HepG2 (cell line): ENCODE data around the gene RAB3A. TPM values are rescaled to one million over a fixed set of nuclear protein-coding genes. Genes with fewer than 3 reads are reported as not detected.

Experiments
- CHCHD3 ChIP-seq: sonication (generic); formaldehyde crosslinking; IDR thresholded peaks from 2 replicates; pipeline ENCODE4 v1.8.0; 2022; ENCODE audit warnings: mild to moderate bottlenecking, missing genetic modification reagents, moderate library complexity
- JDP2 ChIP-seq: sonication (generic); formaldehyde crosslinking; IDR thresholded peaks from 2 replicates; pipeline ENCODE4 v1.8.1; 2022; ENCODE audit warnings: missing genetic modification reagents, borderline replicate concordance
- JUN ChIP-seq: sonication (generic); formaldehyde crosslinking; IDR thresholded peaks from 2 replicates; pipeline ENCODE4 v1.4.0; 2020; ENCODE audit warnings: mild to moderate bottlenecking, missing genetic modification reagents
- KLF6 ChIP-seq: IDR thresholded peaks from 2 replicates; pipeline ENCODE4 v1.8.0; 2016; ENCODE audit warnings: missing biosample characterization, missing genetic modification reagents
- MED8 ChIP-seq: sonication (generic); formaldehyde crosslinking; IDR thresholded peaks from 2 replicates; pipeline ENCODE4 v1.8.1; 2023; ENCODE audit warnings: mild to moderate bottlenecking, missing genetic modification reagents; ENCODE audit not compliant: insufficient replicate concordance
- MIXL1 ChIP-seq: IDR thresholded peaks from 2 replicates; pipeline ENCODE4 v1.6.1; 2016
- MXD4 ChIP-seq: IDR thresholded peaks from 2 replicates; pipeline ENCODE4 v1.6.1; 2016; ENCODE audit warnings: mild to moderate bottlenecking, missing biosample characterization, missing genetic modification reagents
- NFKBIZ ChIP-seq: IDR thresholded peaks from 2 replicates; pipeline ENCODE4 v1.6.1; 2018; ENCODE audit warnings: missing genetic modification reagents, missing compliant biosample characterization
- SATB2 ChIP-seq: sonication (generic); formaldehyde crosslinking; IDR thresholded peaks from 2 replicates; pipeline ENCODE4 v1.5.0; 2020; ENCODE audit warnings: missing genetic modification reagents
- SP140L ChIP-seq: sonication (generic); formaldehyde crosslinking; IDR thresholded peaks from 2 replicates; pipeline ENCODE4 v1.4.0; 2020; ENCODE audit warnings: missing genetic modification reagents, borderline replicate concordance
- ZBTB42 ChIP-seq: sonication (generic); formaldehyde crosslinking; IDR thresholded peaks from 2 replicates; pipeline ENCODE4 v1.5.0; 2020; ENCODE audit warnings: mild to moderate bottlenecking, missing genetic modification reagents
- ZFP1 ChIP-seq: IDR thresholded peaks from 2 replicates; pipeline ENCODE4 v1.6.1; 2016
- ZFX ChIP-seq: sonication (generic); formaldehyde crosslinking; IDR thresholded peaks from 2 replicates; pipeline ENCODE4 v1.4.0; 2020; ENCODE audit warnings: mild to moderate bottlenecking, low read depth, missing genetic modification reagents, moderate library complexity
- ZIK1 ChIP-seq: sonication (generic); formaldehyde crosslinking; IDR thresholded peaks from 2 replicates; pipeline ENCODE4 v1.5.0; 2020; ENCODE audit warnings: mild to moderate bottlenecking, low read depth, missing genetic modification reagents, borderline replicate concordance
- ZNF564 ChIP-seq: sonication (generic); formaldehyde crosslinking; IDR thresholded peaks from 2 replicates; pipeline ENCODE4 v1.8.1; 2023; ENCODE audit warnings: mild to moderate bottlenecking, missing genetic modification reagents
- ZNF598 ChIP-seq: sonication (generic); formaldehyde crosslinking; IDR thresholded peaks from 2 replicates; pipeline ENCODE4 v1.5.1; 2020; ENCODE audit warnings: mild to moderate bottlenecking, missing genetic modification reagents, borderline replicate concordance
- ZNF749 ChIP-seq: sonication (generic); formaldehyde crosslinking; IDR thresholded peaks from 2 replicates; pipeline ENCODE4 v1.8.0; 2022; ENCODE audit warnings: mild to moderate bottlenecking, missing genetic modification reagents, moderate library complexity, borderline replicate concordance
- polyA plus RNA-seq, 8 experiments: library from polyadenylated mRNA; depleted of rRNA in 3 of 8; stranded (reverse) in 7 of 8; unstranded in 1 of 8; fragments of >200 nt; fragmentation: Illumina TruSeq in 4 of 8; extraction: Trizol in 4 of 8; gene quantifications; 2 replicates each; pipeline versions ENCODE4 v1.2.1 to v1.2.3, GENCODE V29; 2011 to 2016; ENCODE audit warnings: low read depth in 4 of 8, missing spikeins in 1 of 8, mixed read lengths in 1 of 8; ENCODE audit not compliant: insufficient read depth in 1 of 8
- total RNA-seq, 5 experiments: library from RNA; depleted of rRNA; stranded (reverse); fragments of >200 nt; fragmentation: Illumina TruSeq; extraction: Trizol; gene quantifications; 2 replicates each; pipeline ENCODE4 v1.2.3, GENCODE V29; 2016; ENCODE audit warnings: low read depth in 1 of 5
- TF ChIP-seq, protein P1 (sequence below): sonication (generic); formaldehyde crosslinking; IDR thresholded peaks from 2 replicates; pipeline ENCODE4 v1.4.0; 2020; ENCODE audit warnings: missing genetic modification reagents, borderline replicate concordance
- TF ChIP-seq, protein P2 (sequence below): sonication (generic); formaldehyde crosslinking; IDR thresholded peaks from 2 replicates; pipeline ENCODE4 v1.9.0; 2021; ENCODE audit warnings: mild to moderate bottlenecking, missing genetic modification reagents
- TF ChIP-seq, protein P3 (sequence below): sonication (generic); formaldehyde crosslinking; IDR thresholded peaks from 2 replicates; pipeline ENCODE4 v1.4.0; 2020; ENCODE audit warnings: mild to moderate bottlenecking, low read depth, missing genetic modification reagents

RAB3A gene
- total and polyA plus RNA-seq, 2 of the 13 experiments (the other 11 are each of a cell fraction or from before 2014, with no cell fraction given), result 0.58 to 0.98 TPM

DNA sequence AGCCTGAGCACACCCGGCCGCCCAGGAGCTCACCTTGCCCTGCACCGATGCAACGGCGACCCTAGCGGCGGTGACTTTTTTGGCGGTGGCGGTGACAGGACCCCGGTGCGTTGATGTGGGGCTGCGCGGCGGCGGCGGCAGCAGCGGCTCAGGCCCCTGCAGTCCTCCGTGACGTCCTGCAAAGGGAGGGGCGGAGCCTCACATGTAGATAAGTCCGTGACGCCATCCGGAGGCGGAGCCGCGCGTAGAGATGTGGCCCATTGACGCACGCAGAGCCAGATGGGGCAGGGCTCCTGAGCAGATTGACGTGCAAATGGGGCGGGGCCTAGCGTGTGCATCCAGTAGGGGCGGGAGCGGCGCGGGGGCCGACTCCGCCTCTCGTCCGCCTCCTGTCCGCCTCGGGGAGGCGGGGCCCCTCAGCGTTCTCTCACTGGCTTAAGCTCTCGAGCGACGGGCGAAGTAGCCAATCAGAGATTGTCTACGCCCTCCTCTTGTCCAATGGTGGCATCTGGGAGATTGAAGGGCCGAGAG lies at the start of gene RAB3A (continued):
- TF ChIP-seq, protein P1, sequence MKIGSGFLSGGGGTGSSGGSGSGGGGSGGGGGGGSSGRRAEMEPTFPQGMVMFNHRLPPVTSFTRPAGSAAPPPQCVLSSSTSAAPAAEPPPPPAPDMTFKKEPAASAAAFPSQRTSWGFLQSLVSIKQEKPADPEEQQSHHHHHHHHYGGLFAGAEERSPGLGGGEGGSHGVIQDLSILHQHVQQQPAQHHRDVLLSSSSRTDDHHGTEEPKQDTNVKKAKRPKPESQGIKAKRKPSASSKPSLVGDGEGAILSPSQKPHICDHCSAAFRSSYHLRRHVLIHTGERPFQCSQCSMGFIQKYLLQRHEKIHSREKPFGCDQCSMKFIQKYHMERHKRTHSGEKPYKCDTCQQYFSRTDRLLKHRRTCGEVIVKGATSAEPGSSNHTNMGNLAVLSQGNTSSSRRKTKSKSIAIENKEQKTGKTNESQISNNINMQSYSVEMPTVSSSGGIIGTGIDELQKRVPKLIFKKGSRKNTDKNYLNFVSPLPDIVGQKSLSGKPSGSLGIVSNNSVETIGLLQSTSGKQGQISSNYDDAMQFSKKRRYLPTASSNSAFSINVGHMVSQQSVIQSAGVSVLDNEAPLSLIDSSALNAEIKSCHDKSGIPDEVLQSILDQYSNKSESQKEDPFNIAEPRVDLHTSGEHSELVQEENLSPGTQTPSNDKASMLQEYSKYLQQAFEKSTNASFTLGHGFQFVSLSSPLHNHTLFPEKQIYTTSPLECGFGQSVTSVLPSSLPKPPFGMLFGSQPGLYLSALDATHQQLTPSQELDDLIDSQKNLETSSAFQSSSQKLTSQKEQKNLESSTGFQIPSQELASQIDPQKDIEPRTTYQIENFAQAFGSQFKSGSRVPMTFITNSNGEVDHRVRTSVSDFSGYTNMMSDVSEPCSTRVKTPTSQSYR (CRISPR knock-in tag), result no peak
- TF ChIP-seq MIXL1 (CRISPR knock-in tag) (no peak), JUN (CRISPR knock-in tag) (no peak), KLF6 (CRISPR knock-in tag) (no peak), ZNF598 (CRISPR knock-in tag) (no peak), JDP2 (CRISPR knock-in tag) (no peak), SP140L (CRISPR knock-in tag) (no peak), ZNF749 (CRISPR knock-in tag) (no peak), ZFP1 (CRISPR knock-in tag) (no peak), ZIK1 (CRISPR knock-in tag) (no peak), SATB2 (no peak), ZFX (CRISPR knock-in tag) (peak; percentile 55; the same call in 1 of the 2 replicates), ZBTB42 (CRISPR knock-in tag) (no peak), MXD4 (CRISPR knock-in tag) (peak; percentile 52; the same call in 1 of the 2 replicates), NFKBIZ (CRISPR knock-in tag) (no peak), CHCHD3 (no peak), ZNF564 (CRISPR knock-in tag) (no peak), MED8 (CRISPR knock-in tag) (no peak)
- TF ChIP-seq, protein P2, sequence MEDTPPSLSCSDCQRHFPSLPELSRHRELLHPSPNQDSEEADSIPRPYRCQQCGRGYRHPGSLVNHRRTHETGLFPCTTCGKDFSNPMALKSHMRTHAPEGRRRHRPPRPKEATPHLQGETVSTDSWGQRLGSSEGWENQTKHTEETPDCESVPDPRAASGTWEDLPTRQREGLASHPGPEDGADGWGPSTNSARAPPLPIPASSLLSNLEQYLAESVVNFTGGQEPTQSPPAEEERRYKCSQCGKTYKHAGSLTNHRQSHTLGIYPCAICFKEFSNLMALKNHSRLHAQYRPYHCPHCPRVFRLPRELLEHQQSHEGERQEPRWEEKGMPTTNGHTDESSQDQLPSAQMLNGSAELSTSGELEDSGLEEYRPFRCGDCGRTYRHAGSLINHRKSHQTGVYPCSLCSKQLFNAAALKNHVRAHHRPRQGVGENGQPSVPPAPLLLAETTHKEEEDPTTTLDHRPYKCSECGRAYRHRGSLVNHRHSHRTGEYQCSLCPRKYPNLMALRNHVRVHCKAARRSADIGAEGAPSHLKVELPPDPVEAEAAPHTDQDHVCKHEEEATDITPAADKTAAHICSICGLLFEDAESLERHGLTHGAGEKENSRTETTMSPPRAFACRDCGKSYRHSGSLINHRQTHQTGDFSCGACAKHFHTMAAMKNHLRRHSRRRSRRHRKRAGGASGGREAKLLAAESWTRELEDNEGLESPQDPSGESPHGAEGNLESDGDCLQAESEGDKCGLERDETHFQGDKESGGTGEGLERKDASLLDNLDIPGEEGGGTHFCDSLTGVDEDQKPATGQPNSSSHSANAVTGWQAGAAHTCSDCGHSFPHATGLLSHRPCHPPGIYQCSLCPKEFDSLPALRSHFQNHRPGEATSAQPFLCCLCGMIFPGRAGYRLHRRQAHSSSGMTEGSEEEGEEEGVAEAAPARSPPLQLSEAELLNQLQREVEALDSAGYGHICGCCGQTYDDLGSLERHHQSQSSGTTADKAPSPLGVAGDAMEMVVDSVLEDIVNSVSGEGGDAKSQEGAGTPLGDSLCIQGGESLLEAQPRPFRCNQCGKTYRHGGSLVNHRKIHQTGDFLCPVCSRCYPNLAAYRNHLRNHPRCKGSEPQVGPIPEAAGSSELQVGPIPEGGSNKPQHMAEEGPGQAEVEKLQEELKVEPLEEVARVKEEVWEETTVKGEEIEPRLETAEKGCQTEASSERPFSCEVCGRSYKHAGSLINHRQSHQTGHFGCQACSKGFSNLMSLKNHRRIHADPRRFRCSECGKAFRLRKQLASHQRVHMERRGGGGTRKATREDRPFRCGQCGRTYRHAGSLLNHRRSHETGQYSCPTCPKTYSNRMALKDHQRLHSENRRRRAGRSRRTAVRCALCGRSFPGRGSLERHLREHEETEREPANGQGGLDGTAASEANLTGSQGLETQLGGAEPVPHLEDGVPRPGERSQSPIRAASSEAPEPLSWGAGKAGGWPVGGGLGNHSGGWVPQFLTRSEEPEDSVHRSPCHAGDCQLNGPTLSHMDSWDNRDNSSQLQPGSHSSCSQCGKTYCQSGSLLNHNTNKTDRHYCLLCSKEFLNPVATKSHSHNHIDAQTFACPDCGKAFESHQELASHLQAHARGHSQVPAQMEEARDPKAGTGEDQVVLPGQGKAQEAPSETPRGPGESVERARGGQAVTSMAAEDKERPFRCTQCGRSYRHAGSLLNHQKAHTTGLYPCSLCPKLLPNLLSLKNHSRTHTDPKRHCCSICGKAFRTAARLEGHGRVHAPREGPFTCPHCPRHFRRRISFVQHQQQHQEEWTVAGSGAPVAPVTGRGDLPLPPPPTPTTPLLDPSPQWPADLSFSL (CRISPR knock-in tag), result no peak
- TF ChIP-seq, protein P3, sequence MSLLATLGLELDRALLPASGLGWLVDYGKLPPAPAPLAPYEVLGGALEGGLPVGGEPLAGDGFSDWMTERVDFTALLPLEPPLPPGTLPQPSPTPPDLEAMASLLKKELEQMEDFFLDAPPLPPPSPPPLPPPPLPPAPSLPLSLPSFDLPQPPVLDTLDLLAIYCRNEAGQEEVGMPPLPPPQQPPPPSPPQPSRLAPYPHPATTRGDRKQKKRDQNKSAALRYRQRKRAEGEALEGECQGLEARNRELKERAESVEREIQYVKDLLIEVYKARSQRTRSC (CRISPR knock-in tag), result no peak
